Upper lobe of left lung (tissue), 6 donors: ENCODE results near the gene OBSCN. TPM values are rescaled to one million over a fixed set of nuclear protein-coding genes. Genes with fewer than 3 reads are reported as not detected.

Experiments
- ATAC-seq, 2 donors: fragments of 200-7000 bp; cut with Tn5 transposase; one replicate each; pipeline ENCODE4 v1.9.1; 2022; ENCODE audit warnings: mild to moderate bottlenecking in 2 of 2, moderate library complexity in 2 of 2; ENCODE audit not compliant: low FRiP score in 2 of 2
- DNase-seq, 2 donors: peaks; one replicate each; pipeline ENCODE4 v3.0.0-alpha.2; 2019 to 2020
- H3K27ac ChIP-seq, 4 donors: fragments of 200-600 bp; sonication (generic); one replicate each; pipeline ENCODE4 v1.5.1; 2016 to 2019
- H3K27me3 ChIP-seq, 4 donors: fragments of 200-600 bp; sonication (generic); one replicate each; pipeline ENCODE4 v1.5.1; 2017 to 2019
- H3K36me3 ChIP-seq, 4 donors: fragments of 200-600 bp; sonication (generic); one replicate each; pipeline ENCODE4 v1.5.1; 2016 to 2019
- H3K4me1 ChIP-seq, 4 donors: fragments of 200-600 bp; sonication (generic); one replicate each; pipeline ENCODE4 v1.5.1; 2018 to 2019
- H3K4me3 ChIP-seq, 4 donors: fragments of 200-600 bp; sonication (generic); one replicate each; pipeline ENCODE4 v1.5.1; 2017 to 2019; ENCODE audit warnings: mild to moderate bottlenecking in 2 of 4, moderate library complexity in 1 of 4
- H3K9me3 ChIP-seq, 4 donors: fragments of 200-600 bp; sonication (generic); one replicate each; pipeline ENCODE4 v1.5.1; 2018 to 2019
- CTCF ChIP-seq, 6 experiments: fragments of 450-650 bp in 4 of 6; fragments of 200-600 bp in 2 of 6; sonication (generic) in 2 of 6; IDR thresholded peaks; one replicate each; pipeline ENCODE4 v1.5.1; 2016 to 2019; ENCODE audit warnings: antibody characterized with exemption in 6 of 6
- EP300 ChIP-seq, 4 donors: sonication (generic); formaldehyde crosslinking; IDR thresholded peaks; one replicate each; pipeline ENCODE4 v1.5.1; 2017; ENCODE audit warnings: antibody characterized with exemption in 4 of 4, control low read depth in 2 of 4
- POLR2A ChIP-seq, 4 donors: fragments of 450-650 bp; IDR thresholded peaks; one replicate each; pipeline ENCODE4 v1.5.1; 2016 to 2017; ENCODE audit warnings: antibody characterized with exemption in 4 of 4, mild to moderate bottlenecking in 2 of 4
- POLR2AphosphoS5 ChIP-seq, 2 donors: sonication (generic); formaldehyde crosslinking; IDR thresholded peaks; one replicate each; pipeline ENCODE4 v1.5.1; 2017; ENCODE audit warnings: antibody characterized with exemption in 2 of 2
- WGBS, 2 donors: methylation state at CpG; one replicate each; pipeline ENCODE4 v1.1.5; 2017 to 2018; 5-methylcytosine and 5-hydroxymethylcytosine counted together
- total RNA-seq, 6 donors: library from RNA; depleted of rRNA in 4 of 6; stranded (reverse); fragments of >200 nt in 4 of 6; gene quantifications; one replicate each; pipeline versions ENCODE4 v1.1.0 to v1.2.1, GENCODE V29; 2016 to 2021
- donor health status: DM: no; HTN: no; CAD: no; lungs with moderate emphysema.
- donor health status: DM: no; HTN: yes; CAD: no; lungs with severe emphysema.

Gene OBSCN
- total RNA-seq, 6 donors from 2014 or later: 15.7 to 160 (median 47.0) TPM

- Histone ChIP-seq H3K4me1 (peaks cover 4 to 18% (median 14%) of the 10 kb centered on the region in 4 donors), H3K27me3 (no peaks in the 10 kb centered on the region), H3K36me3 (peaks cover 0 to 12% (median 2%) of the 10 kb centered on the region in 4 donors), H3K4me3 (no peak overlapping the region), H3K27ac (no peak overlapping the region), H3K9me3 (no peaks in the 10 kb centered on the region)
- no peak for ATAC-seq
- TF ChIP-seq POLR2AphosphoS5 (IDR thresholded peaks at IDR 0.05): no peak
- WGBS, 2 donors: 86 to 90% methylated on average over 7 of the region's 7 CpGs
- no peak for DNase-seq
Observed at GRCh38 chr1:228272331-228272791, 64.5 kb downstream of the OBSCN start.

- ATAC-seq: no peak
- H3K27ac ChIP-seq: no peak overlapping the region
- no peak overlapping the region for H3K4me3 ChIP-seq
- TF ChIP-seq CTCF (IDR thresholded peaks at IDR 0.05): no peak
- TF ChIP-seq POLR2A (IDR thresholded peaks at IDR 0.05): no peak
- TF ChIP-seq POLR2AphosphoS5 (IDR thresholded peaks at IDR 0.05): no peak
- TF ChIP-seq EP300 (IDR thresholded peaks at IDR 0.05): no peak
- H3K27me3 ChIP-seq: no peaks in the 10 kb centered on the region
- H3K4me1 ChIP-seq: peaks cover 4 to 18% (median 14%) of the 10 kb centered on the region in 4 donors
- peak in 1 of 2 donors; percentile 63 for DNase-seq
- H3K36me3 ChIP-seq: peaks cover 0 to 9% (median 1%) of the 10 kb centered on the region in 4 donors
- 97 to 98% methylated on average over 17 to 20 of the region's 22 CpGs for WGBS, 2 donors
- no peaks in the 10 kb centered on the region for H3K9me3 ChIP-seq
Observed at GRCh38 chr1:228272831-228273571, 65.2 kb downstream of the OBSCN start.

GRCh38 chr1:228273720-228274451 lies 66.0 kb downstream of the OBSCN start:
- TF ChIP-seq CTCF (IDR thresholded peaks at IDR 0.05) (no peak), EP300 (IDR thresholded peaks at IDR 0.05) (no peak)
- Histone ChIP-seq H3K27me3 (no peaks in the 10 kb centered on the region), H3K9me3 (no peaks in the 10 kb centered on the region), H3K36me3 (peaks cover 0 to 12% (median 2%) of the 10 kb centered on the region in 4 donors), H3K4me3 (no peak overlapping the region), H3K27ac (no peak overlapping the region), H3K4me1 (peaks cover 4 to 18% (median 14%) of the 10 kb centered on the region in 4 donors)
- DNase-seq: peak in 1 of 2 donors; percentile 75
- 95 to 98% methylated on average over 12 to 34 of the region's 39 CpGs for WGBS, 2 donors
- no peak for ATAC-seq

- DNase-seq: peak in 1 of 2 donors; percentile 69
- WGBS, 2 donors: 83 to 91% methylated on average over 6 to 16 of the region's 25 CpGs
- TF ChIP-seq POLR2AphosphoS5 (IDR thresholded peaks at IDR 0.05): no peak
- TF ChIP-seq EP300 (IDR thresholded peaks at IDR 0.05): no peak
- TF ChIP-seq POLR2A (IDR thresholded peaks at IDR 0.05): no peak
- TF ChIP-seq CTCF (IDR thresholded peaks at IDR 0.05): no peak
- Histone ChIP-seq H3K4me1 (peaks cover 4 to 18% (median 14%) of the 10 kb centered on the region in 4 donors), H3K4me3 (peak overlapping the region in 2 of 4 donors; percentile 60 to 84), H3K27ac (no peak overlapping the region), H3K36me3 (peaks cover 0 to 19% (median 3%) of the 10 kb centered on the region in 4 donors), H3K27me3 (no peaks in the 10 kb centered on the region), H3K9me3 (no peaks in the 10 kb centered on the region)
- no peak for ATAC-seq
Observed at GRCh38 chr1:228274452-228275178, 66.8 kb downstream of the OBSCN start.

GRCh38 chr1:228275179-228275429 lies 67.3 kb downstream of the OBSCN start:
- H3K36me3 ChIP-seq: peaks cover 0 to 24% (median 6%) of the 10 kb centered on the region in 4 donors
- 63 to 71% methylated on average over 8 of the region's 8 CpGs for WGBS, 2 donors
- H3K27ac ChIP-seq: peak overlapping the region in 2 of 4 donors; percentile 61 to 78
- peaks cover 4 to 18% (median 14%) of the 10 kb centered on the region in 4 donors for H3K4me1 ChIP-seq
- TF ChIP-seq POLR2A (IDR thresholded peaks at IDR 0.05) (no peak), CTCF (IDR thresholded peaks at IDR 0.05) (no peak), POLR2AphosphoS5 (IDR thresholded peaks at IDR 0.05) (no peak), EP300 (IDR thresholded peaks at IDR 0.05) (no peak)
- peak overlapping the region; percentile 33 to 84 (median 58) for H3K4me3 ChIP-seq
- no peaks in the 10 kb centered on the region for H3K9me3 ChIP-seq
- H3K27me3 ChIP-seq: no peaks in the 10 kb centered on the region
- no peak for ATAC-seq
- no peak for DNase-seq
